Large intestine (tissue), 3 donors: ENCODE data around the gene ASZ1. TPM values are rescaled to one million over a fixed set of nuclear protein-coding genes. Genes with fewer than 3 reads are reported as not detected.

Experiments
- DNase-seq, 2 donors: peaks; one replicate each; pipeline versions ENCODE4 v3.0.0 to v3.0.0-alpha.2; 2013
- H3K27ac ChIP-seq: one replicate; pipeline ENCODE4 v1.5.1; 2013; ENCODE audit warnings: low read length
- H3K27me3 ChIP-seq: 2 replicates; pipeline ENCODE4 v1.6.1; 2013; ENCODE audit warnings: low read length; ENCODE audit not compliant: control insufficient read depth, insufficient read depth
- H3K36me3 ChIP-seq: 2 replicates; pipeline ENCODE4 v1.6.1; 2013; ENCODE audit warnings: low read length; ENCODE audit not compliant: control insufficient read depth, insufficient read depth
- H3K4me1 ChIP-seq: one replicate; pipeline ENCODE4 v1.6.1; 2013; ENCODE audit warnings: low read length; ENCODE audit not compliant: control insufficient read depth, insufficient read depth
- H3K4me3 ChIP-seq: one replicate; pipeline ENCODE4 v1.5.1; 2013; ENCODE audit warnings: low read length
- H3K9me3 ChIP-seq: one replicate; pipeline ENCODE4 v1.6.1; 2013; ENCODE audit warnings: mild to moderate bottlenecking, low read depth, low read length, moderate library complexity; ENCODE audit not compliant: control insufficient read depth
- WGBS: methylation state at CpG from one replicate; pipeline ENCODE4 v1.1.5; 2013; ENCODE audit warnings: low lambda C conversion rate; ENCODE audit not compliant: insufficient coverage; 5-methylcytosine and 5-hydroxymethylcytosine counted together
- polyA plus RNA-seq: library from polyadenylated mRNA; unstranded; fragments of 120-200 nt; gene quantifications from one replicate; pipeline ENCODE4 v1.2.1, GENCODE V29; 2013

ASZ1 gene
- polyA plus RNA-seq, 1 donor: not detected

DNA sequence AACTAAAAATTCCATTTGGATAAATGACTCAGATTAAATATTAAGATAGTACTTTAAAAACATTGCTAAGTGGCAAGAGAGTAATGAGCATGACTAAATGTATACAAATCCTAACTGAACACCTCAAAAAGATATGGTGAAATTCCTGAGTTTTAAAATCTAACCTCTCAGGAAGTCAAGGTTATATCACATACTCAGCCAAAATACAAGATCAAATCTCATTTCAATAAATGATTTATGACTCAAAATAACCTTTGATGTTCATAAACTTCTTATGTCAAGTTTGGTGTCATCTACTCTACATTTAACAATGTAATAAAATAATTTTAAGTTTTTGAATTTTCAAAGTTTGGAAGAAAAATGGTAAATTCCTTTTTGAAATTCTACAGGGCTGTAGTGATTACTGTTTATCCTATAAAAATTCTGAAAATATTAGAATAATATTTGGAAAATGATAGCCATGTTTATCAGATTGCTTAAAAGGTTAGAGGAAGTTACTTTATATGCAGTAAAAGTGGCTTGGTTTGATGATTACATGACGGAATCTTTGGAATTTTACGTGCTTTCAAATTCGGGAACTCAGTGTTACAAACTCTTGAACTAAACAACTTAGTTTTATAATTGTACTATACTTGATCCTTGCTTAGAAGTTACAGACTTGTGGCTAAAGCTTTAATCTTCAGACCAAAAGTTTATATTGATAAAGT, 43.7 kb downstream of the ASZ1 start:
- Histone ChIP-seq H3K4me3 (no peak overlapping the region), H3K27me3 (no peaks in the 10 kb centered on the region), H3K27ac (no peak overlapping the region), H3K36me3 (no peaks in the 10 kb centered on the region), H3K4me1 (peaks cover 3% of the 10 kb centered on the region), H3K9me3 (peaks cover 2% of the 10 kb centered on the region)
- no peak for DNase-seq
- 100% methylated on average over 1 of the region's 3 CpGs for WGBS

DNA sequence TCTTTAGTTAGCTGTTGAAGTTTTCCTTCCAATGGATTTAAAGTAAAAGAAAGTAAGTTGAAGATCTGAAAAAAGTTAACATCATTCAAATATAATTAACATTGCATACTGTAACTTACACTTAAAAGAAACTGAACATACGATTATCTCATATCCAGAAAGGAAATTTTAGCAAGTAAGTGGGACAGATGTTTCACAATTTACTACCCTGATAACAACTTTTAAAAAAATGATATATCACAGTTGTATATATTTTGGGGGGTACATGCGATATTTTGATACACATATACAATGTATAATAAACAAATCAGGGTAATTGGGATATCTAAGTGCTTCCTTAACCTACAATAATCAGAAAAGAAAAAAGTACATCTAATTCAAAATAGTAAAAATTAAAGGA, 44.2 kb downstream of the ASZ1 start:
- Histone ChIP-seq H3K27ac (no peak overlapping the region), H3K36me3 (no peaks in the 10 kb centered on the region), H3K4me3 (no peak overlapping the region), H3K4me1 (peaks cover 3% of the 10 kb centered on the region), H3K27me3 (no peaks in the 10 kb centered on the region), H3K9me3 (no peaks in the 10 kb centered on the region)
- no peak for DNase-seq
- WGBS: 100% methylated on average over 1 of the region's 2 CpGs

DNA sequence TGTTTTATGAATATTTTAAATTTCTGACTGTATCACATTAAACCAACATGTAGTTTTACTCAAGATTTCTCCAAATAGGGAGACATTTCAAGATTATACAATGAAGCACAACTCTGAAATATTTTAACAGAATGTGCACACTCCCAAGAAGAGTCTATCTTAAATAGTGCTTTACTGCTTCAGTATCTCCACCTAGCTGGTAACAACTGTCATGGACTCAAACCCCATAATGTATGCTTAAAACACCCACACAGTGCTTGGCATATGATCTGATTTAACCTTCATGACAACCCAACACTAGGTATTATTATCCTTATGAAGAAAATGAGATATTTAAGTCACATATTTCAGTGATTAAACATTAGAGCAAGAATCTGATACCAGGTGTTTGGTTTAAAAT, 45.9 kb downstream of the ASZ1 start:
- Histone ChIP-seq H3K36me3 (no peaks in the 10 kb centered on the region), H3K4me3 (no peak overlapping the region), H3K27ac (no peak overlapping the region), H3K9me3 (no peaks in the 10 kb centered on the region), H3K27me3 (no peaks in the 10 kb centered on the region), H3K4me1 (peaks cover 3% of the 10 kb centered on the region)
- DNase-seq: no peak

DNA sequence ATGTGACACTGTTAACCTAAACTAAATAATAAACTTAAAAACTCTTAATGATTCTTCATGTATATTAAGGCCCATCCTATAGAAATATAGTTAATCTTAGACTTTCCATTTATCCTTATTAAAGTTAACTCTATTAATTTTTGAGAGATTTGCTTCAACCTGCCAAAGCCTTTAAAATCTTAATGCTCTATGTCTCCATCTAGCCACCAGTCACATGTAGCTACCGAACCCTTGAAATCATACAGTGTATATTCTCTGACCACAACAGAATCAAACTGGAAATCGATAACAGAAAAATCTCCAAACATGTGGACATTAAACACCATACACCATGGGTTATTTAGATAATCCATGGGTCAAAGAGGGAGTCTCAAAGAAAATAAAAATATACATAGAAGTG, 51.9 kb downstream of the ASZ1 start:
- Histone ChIP-seq H3K4me1 (no peaks in the 10 kb centered on the region), H3K27ac (no peak overlapping the region), H3K4me3 (no peak overlapping the region), H3K27me3 (no peaks in the 10 kb centered on the region), H3K9me3 (no peaks in the 10 kb centered on the region), H3K36me3 (no peaks in the 10 kb centered on the region)
- no CpG with 5 or more reads among the region's 2 CpGs for WGBS
- no peak for DNase-seq

DNA sequence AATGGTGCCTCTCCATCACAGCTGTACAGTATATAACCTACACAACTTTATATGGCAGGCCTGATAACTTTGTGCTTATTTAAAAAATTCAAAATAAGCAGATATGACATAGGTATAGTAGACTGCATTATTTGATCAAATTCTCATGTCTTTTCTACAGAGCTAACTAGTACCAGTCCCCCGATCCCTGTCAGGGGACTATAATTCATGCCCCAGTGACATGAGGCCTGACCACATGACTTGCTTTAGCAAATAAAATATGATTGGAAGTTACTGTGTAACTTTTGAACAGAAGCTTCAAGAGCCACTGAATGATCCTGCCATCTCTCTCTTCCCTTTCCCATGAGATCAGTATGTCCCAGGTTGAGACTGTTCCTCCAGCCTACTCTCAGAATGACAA, 55.2 kb downstream of the ASZ1 start:
- no CpG with 5 or more reads among the region's 1 CpG for WGBS
- no peak for DNase-seq
- Histone ChIP-seq H3K27me3 (no peaks in the 10 kb centered on the region), H3K4me1 (no peaks in the 10 kb centered on the region), H3K9me3 (no peaks in the 10 kb centered on the region), H3K27ac (no peak overlapping the region), H3K36me3 (no peaks in the 10 kb centered on the region), H3K4me3 (no peak overlapping the region)

DNA sequence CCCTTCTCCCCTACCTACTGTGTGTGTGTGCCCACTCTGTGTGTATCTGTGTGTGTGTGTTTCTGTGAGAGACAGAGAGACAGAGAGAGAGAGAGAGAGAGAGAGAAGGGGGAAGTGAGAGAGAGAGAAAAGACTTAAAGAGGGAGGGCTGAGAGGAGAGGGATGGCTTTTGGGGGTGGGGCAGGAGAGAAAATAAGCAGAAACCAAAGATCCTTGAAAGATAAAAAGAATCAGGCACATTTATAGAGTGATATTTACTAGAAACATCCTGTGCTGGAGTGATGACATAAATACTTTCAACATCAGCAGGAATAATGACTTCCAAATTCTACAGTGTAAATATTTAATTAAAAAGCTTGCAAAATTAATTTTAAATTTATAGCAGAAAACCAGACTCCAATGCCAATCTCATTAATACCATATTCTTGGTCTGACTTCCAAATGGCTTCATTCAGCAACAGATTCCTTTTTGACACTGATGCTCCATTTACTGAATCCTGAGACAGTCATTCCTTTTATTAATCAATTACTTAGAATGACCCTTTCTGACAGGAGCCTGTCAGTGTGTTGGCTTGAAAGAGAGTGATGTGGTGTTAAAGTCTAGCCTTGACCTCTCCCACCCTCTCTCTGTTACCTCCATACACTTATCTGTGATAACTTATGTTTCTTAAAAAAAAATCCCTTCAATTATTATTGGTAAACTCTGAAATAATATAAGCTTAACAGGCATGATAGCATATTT, 62.8 kb downstream of the ASZ1 start:
- Histone ChIP-seq H3K9me3 (no peaks in the 10 kb centered on the region), H3K4me1 (no peaks in the 10 kb centered on the region), H3K27me3 (no peaks in the 10 kb centered on the region), H3K27ac (no peak overlapping the region), H3K36me3 (no peaks in the 10 kb centered on the region), H3K4me3 (no peak overlapping the region)
- no peak for DNase-seq

DNA sequence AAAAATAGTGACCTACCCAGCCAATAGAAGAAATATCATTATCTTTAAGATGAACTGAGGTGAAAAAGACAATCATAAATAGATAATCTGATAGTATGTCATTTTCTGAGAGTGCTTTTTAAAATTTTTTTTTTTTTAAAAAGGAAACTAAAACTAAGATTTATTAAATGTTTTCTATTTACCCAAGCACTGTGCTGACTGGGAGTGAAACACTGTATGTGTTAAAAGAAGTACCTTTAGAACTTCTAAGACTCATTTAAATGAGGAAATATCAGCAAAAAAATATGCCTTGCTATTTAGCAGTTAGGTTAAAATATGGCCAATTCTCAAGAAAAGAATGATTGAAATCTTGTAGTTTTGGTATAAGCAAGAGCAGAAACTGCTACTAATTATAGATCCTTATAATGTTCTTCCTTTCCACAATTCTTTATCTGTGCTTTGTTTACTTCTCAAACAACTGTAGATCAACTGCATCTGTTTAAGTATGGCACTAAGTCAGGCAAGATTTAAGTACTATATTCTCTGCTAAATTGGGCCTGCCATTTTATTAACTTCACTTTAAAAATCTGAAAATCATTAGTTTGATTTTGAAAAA, 64.9 kb downstream of the ASZ1 start:
- H3K4me1 ChIP-seq: no peaks in the 10 kb centered on the region
- no peak overlapping the region for H3K4me3 ChIP-seq
- H3K36me3 ChIP-seq: no peaks in the 10 kb centered on the region
- no peaks in the 10 kb centered on the region for H3K27me3 ChIP-seq
- H3K9me3 ChIP-seq: no peaks in the 10 kb centered on the region
- H3K27ac ChIP-seq: no peak overlapping the region
- no peak for DNase-seq

DNA sequence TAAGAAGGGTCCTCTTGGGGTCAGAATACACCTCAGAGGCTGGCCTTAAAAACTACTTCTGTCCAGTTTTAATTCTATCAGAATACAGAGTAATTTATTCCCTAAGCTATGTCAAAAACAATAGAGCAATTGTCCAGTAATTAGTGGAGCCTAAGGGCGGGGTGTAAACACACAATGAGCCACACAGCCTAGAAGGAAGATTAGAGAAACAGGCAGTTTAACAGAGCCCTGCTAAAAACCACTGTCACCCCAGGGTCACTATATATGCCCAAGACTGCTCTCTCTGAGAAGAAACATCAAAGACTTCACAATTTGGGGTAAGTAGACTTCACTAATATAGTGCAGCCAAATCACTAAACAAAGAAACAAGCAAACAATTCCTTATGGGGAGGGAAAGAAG, 77.3 kb downstream of the ASZ1 start:
- 60% methylated on average over 1 of the region's 1 CpG for WGBS
- no peak overlapping the region for H3K27ac ChIP-seq
- no peak for DNase-seq

DNA sequence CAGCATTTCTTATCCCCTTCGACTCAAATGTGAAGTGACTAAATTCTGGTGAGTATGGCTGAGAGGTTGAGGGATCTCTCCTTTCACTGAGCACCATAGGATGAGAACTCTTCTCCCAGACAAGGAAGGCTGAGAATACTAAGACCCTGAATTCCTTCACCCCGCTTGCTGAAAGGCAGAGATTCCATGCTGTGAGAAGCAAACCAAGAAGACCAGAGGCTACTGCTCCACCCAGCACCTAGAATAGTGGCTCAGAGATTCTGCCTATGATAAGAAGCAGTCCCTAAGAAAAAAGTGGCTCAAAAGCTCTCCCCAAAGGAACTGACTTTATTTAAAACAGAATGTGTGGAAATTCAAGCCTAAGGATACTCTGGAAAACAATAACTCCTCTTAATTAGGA, 77.7 kb downstream of the ASZ1 start:
- WGBS: no CpG with 5 or more reads among the region's 2 CpGs
- H3K27me3 ChIP-seq: no peaks in the 10 kb centered on the region

More for the DNA sequence above, 77.3 kb downstream of the ASZ1 start:
- Histone ChIP-seq H3K4me1 (no peaks in the 10 kb centered on the region), H3K9me3 (no peaks in the 10 kb centered on the region), H3K4me3 (no peak overlapping the region), H3K36me3 (no peaks in the 10 kb centered on the region), H3K27me3 (no peaks in the 10 kb centered on the region)

DNA sequence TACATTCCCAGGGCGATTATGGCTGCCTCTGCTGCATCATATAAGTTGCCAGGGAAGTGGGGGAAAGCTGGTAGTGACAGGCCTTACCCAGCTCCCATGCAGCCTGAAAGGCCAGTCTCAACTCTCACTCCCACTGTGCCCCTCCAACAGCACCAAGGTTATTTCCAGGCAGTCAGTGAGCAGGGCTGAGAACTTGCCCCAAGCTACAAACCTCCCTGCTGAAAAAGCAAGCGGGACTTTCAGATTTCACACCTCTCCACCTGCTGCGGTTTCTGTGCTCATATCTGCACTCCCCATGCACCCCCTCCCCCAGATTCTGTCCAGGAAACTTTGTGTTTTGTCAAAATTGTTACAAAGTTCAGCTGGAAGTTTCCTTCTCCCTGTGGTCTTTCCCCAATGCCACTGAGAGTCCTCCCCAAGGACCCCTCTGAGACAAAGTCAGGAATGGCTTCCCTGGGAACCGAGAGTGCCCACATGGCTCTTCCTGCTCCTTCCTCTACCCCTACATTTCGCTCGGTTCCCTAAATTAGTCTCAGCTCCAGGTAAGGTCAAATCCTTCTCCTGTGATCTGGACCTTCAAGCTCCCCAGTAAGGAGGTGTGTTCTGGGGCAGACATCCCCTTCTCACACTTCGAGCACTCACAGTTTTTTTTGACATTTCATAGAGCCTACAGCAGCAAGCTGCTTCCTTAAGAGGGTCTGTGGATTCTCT, 79.2 kb downstream of the ASZ1 start:
- Histone ChIP-seq H3K9me3 (no peaks in the 10 kb centered on the region), H3K36me3 (no peaks in the 10 kb centered on the region), H3K4me3 (no peak overlapping the region), H3K27me3 (no peaks in the 10 kb centered on the region), H3K4me1 (no peaks in the 10 kb centered on the region), H3K27ac (no peak overlapping the region)
- no peak for DNase-seq
- WGBS: 100% methylated on average over 1 of the region's 7 CpGs

More for the DNA sequence above, 77.7 kb downstream of the ASZ1 start:
- Histone ChIP-seq H3K36me3 (no peaks in the 10 kb centered on the region), H3K4me1 (no peaks in the 10 kb centered on the region), H3K9me3 (no peaks in the 10 kb centered on the region), H3K4me3 (no peak overlapping the region), H3K27ac (no peak overlapping the region)
- no peak for DNase-seq
